ENCODE measurements around the gene ADAMTSL3.

Gene ADAMTSL3

DNA sequence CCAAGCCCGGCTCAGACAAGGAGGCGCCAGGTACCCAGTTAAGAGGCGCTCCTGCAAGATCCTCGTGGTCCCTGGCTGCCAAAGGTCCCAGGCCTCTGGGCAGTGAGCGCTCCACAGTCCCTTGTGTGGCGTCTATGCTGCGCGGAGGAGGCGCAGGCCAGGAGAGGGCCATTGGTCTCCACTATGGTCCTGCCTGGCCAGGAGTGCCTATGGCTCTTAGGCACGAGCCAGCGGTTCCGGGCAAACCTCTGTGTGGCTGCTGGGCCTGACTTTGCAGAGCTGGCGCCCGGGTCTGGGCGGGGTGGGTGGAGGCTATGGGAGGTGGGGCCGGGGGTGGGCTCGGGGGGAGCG, 660 bp upstream of the ADAMTSL3 start:
- Histone ChIP-seq H3K4me2 (ENCODE audit: insufficient read depth, low read length, poor library complexity, severe bottlenecking) (no peak overlapping the region), H3K23ac (ENCODE audit: low read depth, low read length, poor library complexity) (no peak overlapping the region), H2BK120ac (ENCODE audit: low read depth, low read length) (no peak overlapping the region), H4K91ac (ENCODE audit: low read depth, low read length, poor library complexity) (peak overlapping the region; percentile 67), H3K36me3 (replicated peaks in 1 of 2; ENCODE audit: control insufficient read depth in 2 of 2, insufficient read depth in 2 of 2, low read length in 2 of 2) (no peaks in the 10 kb centered on the region), H3K9me3 (replicated peaks in 1 of 2; ENCODE audit: control insufficient read depth in 2 of 2, insufficient read depth in 1 of 2, low read depth in 1 of 2, low read length in 2 of 2) (no peaks in the 10 kb centered on the region), H3K9ac (ENCODE audit: low read depth, low read length, poor library complexity) (no peak overlapping the region), H2BK12ac (ENCODE audit: low read length) (no peak overlapping the region), H3K79me1 (ENCODE audit: low read depth, low read length) (no peaks in the 10 kb centered on the region), H3K4ac (ENCODE audit: low read length) (no peak overlapping the region), H3K14ac (ENCODE audit: low read length) (no peak overlapping the region), H2AK5ac (ENCODE audit: low read depth, low read length) (no peak overlapping the region), H3K4me1 (ENCODE audit: control insufficient read depth in 2 of 2, insufficient read depth in 1 of 2, low read depth in 1 of 2, low read length in 2 of 2) (no peaks in the 10 kb centered on the region), H2AFZ (ENCODE audit: low read length) (no peak overlapping the region), H4K8ac (ENCODE audit: low read depth, low read length) (no peak overlapping the region), H3K27me3 (ENCODE audit: control insufficient read depth in 3 of 3, insufficient read depth in 3 of 3, low read depth in 1 of 3, low read length in 3 of 3) (peaks cover 7 to 62% (median 31%) of the 10 kb centered on the region in 3 experiments), H3K27ac (replicated peaks; ENCODE audit: low read length) (no peak overlapping the region), H3K4me3 (ENCODE audit: low read length in 2 of 2) (peak overlapping the region in 1 of 2 donors; percentile 66), H3K18ac (ENCODE audit: low read length) (peak overlapping the region; percentile 66), H2BK15ac (ENCODE audit: low read length) (no peak overlapping the region), H2BK5ac (ENCODE audit: low read length) (no peak overlapping the region)
- no CpG with 5 or more reads among the region's 18 CpGs for WGBS, 2 donors (ENCODE audit: extremely low coverage in 2 of 2, insufficient read length in 2 of 2, insufficient replicate concordance in 1 of 2)
- DNase-seq (ENCODE audit: low spot score), result no peak

DNA sequence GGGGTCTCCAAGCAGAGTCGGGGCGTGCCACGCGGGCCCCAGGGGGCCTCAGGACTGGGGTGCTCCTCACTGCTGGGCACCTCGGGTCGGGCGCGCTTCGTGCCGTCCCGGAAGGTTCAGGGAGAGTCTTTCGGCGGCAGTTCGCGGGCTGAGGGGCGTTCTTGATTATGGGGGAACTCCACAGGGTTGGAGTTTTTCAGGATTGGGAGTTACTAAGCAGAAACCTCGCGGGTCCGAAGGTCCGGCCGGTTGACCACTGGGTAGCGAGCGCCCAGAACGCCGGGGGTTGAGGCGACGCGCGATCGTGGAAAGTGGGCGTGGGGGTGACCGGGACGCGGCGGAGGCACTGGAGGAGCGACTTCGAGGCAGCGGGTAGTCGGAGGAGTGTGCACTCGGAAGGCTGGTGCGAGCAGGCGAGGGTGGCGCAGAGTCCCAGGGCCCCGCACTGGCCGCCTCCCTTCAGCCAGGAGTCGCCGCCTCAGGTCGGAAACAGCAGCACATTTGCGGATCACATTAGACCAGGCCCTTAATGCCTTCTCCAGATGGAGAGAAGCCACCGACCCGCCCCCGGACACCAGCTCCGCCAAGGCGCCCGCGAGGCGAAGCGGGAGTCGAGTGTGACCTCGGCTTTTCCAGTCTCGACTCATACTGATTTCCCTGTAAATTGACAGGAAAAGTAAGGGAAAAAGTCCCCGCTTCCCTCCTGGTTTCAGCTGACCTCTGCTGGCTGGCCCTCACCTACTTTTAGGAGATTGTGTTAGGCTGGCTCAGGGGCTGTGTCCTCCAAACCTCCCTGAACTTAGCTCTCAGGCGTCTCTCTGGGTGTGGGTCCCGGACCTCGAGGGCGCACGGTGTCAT, 685 bp downstream of the ADAMTSL3 start:
- Histone ChIP-seq H3K27me3 (ENCODE audit: control insufficient read depth in 3 of 3, insufficient read depth in 3 of 3, low read depth in 1 of 3, low read length in 3 of 3) (peaks cover 7 to 62% (median 31%) of the 10 kb centered on the region in 3 experiments), H3K36me3 (replicated peaks in 1 of 2; ENCODE audit: control insufficient read depth in 2 of 2, insufficient read depth in 2 of 2, low read length in 2 of 2) (no peaks in the 10 kb centered on the region)
- DNase-seq (ENCODE audit: low spot score), result no peak

DNA sequence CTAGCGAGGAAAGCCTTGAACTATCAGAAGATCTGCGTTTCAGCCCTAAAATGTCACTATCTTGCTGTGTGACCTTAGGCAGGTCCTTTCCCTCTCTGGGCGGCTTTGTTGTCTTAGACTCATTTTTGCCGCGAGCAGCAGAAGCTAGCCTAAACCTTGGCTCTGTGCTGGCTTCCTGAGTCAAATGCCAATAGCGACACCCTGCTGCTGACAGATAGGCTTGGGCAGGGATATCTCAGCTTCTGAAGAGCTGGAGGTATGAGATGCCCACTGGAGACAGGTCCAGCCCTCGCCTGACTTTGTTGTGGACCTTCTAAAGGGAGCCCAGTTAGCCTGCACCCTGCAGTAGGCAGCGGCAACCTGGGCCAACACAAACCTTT, 1.3 kb downstream of the ADAMTSL3 start:
- H3K4ac ChIP-seq (ENCODE audit: low read length), result no peak overlapping the region
- no peak overlapping the region for H3K23ac ChIP-seq (ENCODE audit: low read depth, low read length, poor library complexity)
- H3K9me3 ChIP-seq (replicated peaks in 1 of 2; ENCODE audit: control insufficient read depth in 2 of 2, insufficient read depth in 1 of 2, low read depth in 1 of 2, low read length in 2 of 2), result no peaks in the 10 kb centered on the region
- H2BK120ac ChIP-seq (ENCODE audit: low read depth, low read length), result no peak overlapping the region
- no peak overlapping the region for H3K18ac ChIP-seq (ENCODE audit: low read length)
- no CpG with 5 or more reads among the region's 8 CpGs for WGBS, 2 donors (ENCODE audit: extremely low coverage in 2 of 2, insufficient read length in 2 of 2, insufficient replicate concordance in 1 of 2)
- H3K14ac ChIP-seq (ENCODE audit: low read length), result no peak overlapping the region
- H3K4me3 ChIP-seq (ENCODE audit: low read length in 2 of 2), result no peak overlapping the region
- H2AK5ac ChIP-seq (ENCODE audit: low read depth, low read length), result no peak overlapping the region
- no peak overlapping the region for H2BK15ac ChIP-seq (ENCODE audit: low read length)
- no peak overlapping the region for H3K27ac ChIP-seq (replicated peaks; ENCODE audit: low read length)
- no peaks in the 10 kb centered on the region for H3K36me3 ChIP-seq (replicated peaks in 1 of 2; ENCODE audit: control insufficient read depth in 2 of 2, insufficient read depth in 2 of 2, low read length in 2 of 2)
- H3K9ac ChIP-seq (ENCODE audit: low read depth, low read length, poor library complexity), result no peak overlapping the region
- H2AFZ ChIP-seq (ENCODE audit: low read length), result no peak overlapping the region
- no peak for DNase-seq (ENCODE audit: low spot score)
- H3K4me2 ChIP-seq (ENCODE audit: insufficient read depth, low read length, poor library complexity, severe bottlenecking), result no peak overlapping the region
- H3K79me1 ChIP-seq (ENCODE audit: low read depth, low read length), result no peaks in the 10 kb centered on the region
- no peak overlapping the region for H4K91ac ChIP-seq (ENCODE audit: low read depth, low read length, poor library complexity)
- H3K27me3 ChIP-seq (ENCODE audit: control insufficient read depth in 3 of 3, insufficient read depth in 3 of 3, low read depth in 1 of 3, low read length in 3 of 3), result peaks cover 7 to 62% (median 31%) of the 10 kb centered on the region in 3 experiments
- no peak overlapping the region for H4K8ac ChIP-seq (ENCODE audit: low read depth, low read length)
- no peak overlapping the region for H2BK5ac ChIP-seq (ENCODE audit: low read length)
- no peaks in the 10 kb centered on the region for H3K4me1 ChIP-seq (ENCODE audit: control insufficient read depth in 2 of 2, insufficient read depth in 1 of 2, low read depth in 1 of 2, low read length in 2 of 2)
- H2BK12ac ChIP-seq (ENCODE audit: low read length), result no peak overlapping the region

More for the DNA sequence above, 685 bp downstream of the ADAMTSL3 start:
- Histone ChIP-seq H3K4me2 (ENCODE audit: insufficient read depth, low read length, poor library complexity, severe bottlenecking) (peak overlapping the region; percentile 85), H3K4me3 (ENCODE audit: low read length in 2 of 2) (peak overlapping the region in 1 of 2 donors; percentile 80), H2BK12ac (ENCODE audit: low read length) (peak overlapping the region; percentile 76), H2BK15ac (ENCODE audit: low read length) (peak overlapping the region; percentile 42), H3K4ac (ENCODE audit: low read length) (no peak overlapping the region), H2BK5ac (ENCODE audit: low read length) (peak overlapping the region; percentile 13), H3K9ac (ENCODE audit: low read depth, low read length, poor library complexity) (no peak overlapping the region), H4K91ac (ENCODE audit: low read depth, low read length, poor library complexity) (no peak overlapping the region), H4K8ac (ENCODE audit: low read depth, low read length) (no peak overlapping the region), H3K9me3 (replicated peaks in 1 of 2; ENCODE audit: control insufficient read depth in 2 of 2, insufficient read depth in 1 of 2, low read depth in 1 of 2, low read length in 2 of 2) (no peaks in the 10 kb centered on the region), H2AK5ac (ENCODE audit: low read depth, low read length) (no peak overlapping the region), H3K23ac (ENCODE audit: low read depth, low read length, poor library complexity) (no peak overlapping the region), H3K4me1 (ENCODE audit: control insufficient read depth in 2 of 2, insufficient read depth in 1 of 2, low read depth in 1 of 2, low read length in 2 of 2) (no peaks in the 10 kb centered on the region), H3K18ac (ENCODE audit: low read length) (peak overlapping the region; percentile 79), H3K79me1 (ENCODE audit: low read depth, low read length) (no peaks in the 10 kb centered on the region), H2AFZ (ENCODE audit: low read length) (no peak overlapping the region), H2BK120ac (ENCODE audit: low read depth, low read length) (no peak overlapping the region), H3K27ac (replicated peaks; ENCODE audit: low read length) (no peak overlapping the region), H3K14ac (ENCODE audit: low read length) (peak overlapping the region; percentile 73)
- no CpG with 5 or more reads among the region's 67 CpGs for WGBS, 2 donors (ENCODE audit: extremely low coverage in 2 of 2, insufficient read length in 2 of 2, insufficient replicate concordance in 1 of 2)

DNA sequence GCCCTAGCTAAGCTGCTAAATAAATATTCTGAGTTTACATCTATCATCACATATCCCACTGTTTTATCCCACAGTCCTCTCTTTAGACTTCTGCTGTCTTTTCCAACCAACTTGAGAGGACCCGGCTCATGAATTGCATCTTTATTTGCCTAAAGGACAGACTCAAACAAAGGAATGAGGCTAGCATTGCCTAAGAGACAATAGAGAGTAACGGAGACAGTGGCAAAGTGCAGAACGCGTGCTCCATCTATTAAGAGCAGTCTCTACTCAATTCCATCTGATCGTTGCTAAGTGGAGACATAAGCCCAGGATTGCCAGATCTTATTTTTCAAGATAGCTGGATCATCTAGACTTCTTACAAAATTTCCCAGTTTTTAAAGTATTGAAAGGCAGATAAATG, 2.3 kb downstream of the ADAMTSL3 start:
- Histone ChIP-seq H2AK5ac (ENCODE audit: low read depth, low read length) (no peak overlapping the region), H3K27ac (replicated peaks; ENCODE audit: low read length) (no peak overlapping the region), H3K4me1 (ENCODE audit: control insufficient read depth in 2 of 2, insufficient read depth in 1 of 2, low read depth in 1 of 2, low read length in 2 of 2) (no peaks in the 10 kb centered on the region), H3K18ac (ENCODE audit: low read length) (no peak overlapping the region), H3K4me2 (ENCODE audit: insufficient read depth, low read length, poor library complexity, severe bottlenecking) (no peak overlapping the region), H4K91ac (ENCODE audit: low read depth, low read length, poor library complexity) (no peak overlapping the region), H3K4ac (ENCODE audit: low read length) (no peak overlapping the region), H4K8ac (ENCODE audit: low read depth, low read length) (no peak overlapping the region), H3K14ac (ENCODE audit: low read length) (no peak overlapping the region), H3K79me1 (ENCODE audit: low read depth, low read length) (no peaks in the 10 kb centered on the region), H3K9ac (ENCODE audit: low read depth, low read length, poor library complexity) (no peak overlapping the region), H3K27me3 (ENCODE audit: control insufficient read depth in 3 of 3, insufficient read depth in 3 of 3, low read depth in 1 of 3, low read length in 3 of 3) (peaks cover 7 to 52% (median 31%) of the 10 kb centered on the region in 3 experiments), H2BK5ac (ENCODE audit: low read length) (no peak overlapping the region), H2AFZ (ENCODE audit: low read length) (no peak overlapping the region), H3K36me3 (replicated peaks in 1 of 2; ENCODE audit: control insufficient read depth in 2 of 2, insufficient read depth in 2 of 2, low read length in 2 of 2) (no peaks in the 10 kb centered on the region), H2BK15ac (ENCODE audit: low read length) (no peak overlapping the region), H2BK12ac (ENCODE audit: low read length) (no peak overlapping the region), H3K4me3 (ENCODE audit: low read length in 2 of 2) (no peak overlapping the region), H2BK120ac (ENCODE audit: low read depth, low read length) (no peak overlapping the region), H3K23ac (ENCODE audit: low read depth, low read length, poor library complexity) (no peak overlapping the region), H3K9me3 (replicated peaks in 1 of 2; ENCODE audit: control insufficient read depth in 2 of 2, insufficient read depth in 1 of 2, low read depth in 1 of 2, low read length in 2 of 2) (no peaks in the 10 kb centered on the region)
- DNase-seq (ENCODE audit: low spot score), result no peak
- WGBS, 2 donors (ENCODE audit: extremely low coverage in 2 of 2, insufficient read length in 2 of 2, insufficient replicate concordance in 1 of 2), result no CpG with 5 or more reads among the region's 5 CpGs
